HG02885 (cell line): ENCODE measurements around the gene DLG2.
A peak's percentile ranks its signal among the peaks of the same experiment; 100 is the strongest.

ENCODE experiments used
- ATAC-seq: cut with Tn5 transposase; IDR thresholded peaks from one replicate; pipeline ENCODE4 v1.9.1; 2021; ENCODE audit warnings: mild to moderate bottlenecking; ENCODE audit not compliant: unreplicated experiment, poor library complexity

DLG2 gene

DNA sequence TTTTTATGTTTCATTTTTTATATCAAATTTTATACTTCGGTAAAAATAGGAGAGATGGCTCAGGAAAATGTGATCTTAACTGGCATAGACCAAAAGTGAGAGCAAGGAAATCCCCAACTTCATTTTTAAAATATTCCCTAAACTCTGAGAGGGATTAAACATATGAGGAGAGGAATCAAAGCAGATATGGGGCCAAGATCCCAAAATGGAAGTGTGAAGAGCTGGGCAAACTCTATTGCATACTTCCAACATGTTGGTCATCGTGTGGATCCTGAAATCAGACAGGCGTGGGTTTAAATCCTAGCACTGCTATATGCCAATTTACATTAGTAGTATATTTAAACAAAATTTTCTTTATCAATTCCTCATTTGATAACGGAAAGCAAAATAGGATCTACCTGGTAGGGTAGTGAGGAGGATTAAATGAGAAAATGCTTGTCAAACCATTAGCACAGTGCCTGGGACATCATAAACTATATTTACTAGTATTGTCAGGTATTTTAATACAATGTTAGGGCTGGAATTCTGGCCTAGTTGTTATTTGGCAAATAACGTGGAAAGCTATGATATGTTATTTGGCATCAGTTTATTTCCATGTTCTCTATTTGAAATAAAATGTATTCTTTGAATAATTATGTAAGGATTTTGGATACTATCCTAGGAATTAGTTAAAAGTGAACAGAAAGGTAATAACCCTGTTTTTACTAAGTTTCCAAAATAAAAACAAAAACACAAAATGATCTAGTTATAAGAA, 1948.1 kb downstream of the DLG2 start:
- ATAC-seq: no peak

DNA sequence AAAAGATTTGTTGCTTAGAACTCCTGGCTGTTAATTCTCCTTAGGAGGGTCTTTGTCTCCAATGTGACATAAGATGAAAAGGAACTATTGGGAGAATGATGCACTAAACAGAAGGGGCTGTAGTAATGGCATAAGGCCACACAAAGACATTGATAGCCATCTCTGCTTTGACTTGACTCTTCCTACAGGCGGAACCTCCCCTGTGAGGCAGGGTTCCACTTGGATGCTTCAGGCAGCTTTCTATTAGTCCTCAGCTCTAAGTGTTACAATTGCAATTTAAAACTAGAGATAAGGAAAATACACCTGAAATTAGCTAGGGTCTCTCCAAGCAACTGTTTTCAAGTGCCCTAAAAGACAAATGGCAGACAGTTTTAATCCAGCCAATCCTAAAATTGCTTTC, 1949.4 kb downstream of the DLG2 start:
- ATAC-seq: no peak

DNA sequence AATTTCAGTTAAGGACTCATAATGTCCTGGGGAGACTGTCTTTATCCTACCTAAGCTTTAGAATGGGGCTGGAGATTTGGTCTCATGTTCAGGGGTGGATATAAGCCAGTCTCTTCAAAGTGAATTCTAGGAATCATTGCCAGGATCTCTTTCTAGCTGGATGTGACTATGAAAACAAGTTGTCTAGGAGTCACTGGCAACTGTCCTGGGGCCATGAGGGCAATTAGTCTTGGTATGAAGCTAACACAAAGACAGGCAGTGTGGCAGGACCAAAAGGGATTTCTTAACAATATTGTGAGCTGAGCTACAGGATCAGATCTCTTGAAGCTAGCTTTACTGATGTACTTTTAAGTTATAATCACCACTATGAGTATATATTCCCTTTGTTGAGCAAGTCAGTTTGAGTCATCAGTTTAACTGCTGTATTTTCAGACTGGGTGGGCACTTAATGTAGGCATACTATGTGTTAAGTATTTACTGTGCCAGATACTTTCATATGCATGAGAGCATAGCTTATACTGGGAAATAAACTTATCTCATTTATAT, 1951.0 kb downstream of the DLG2 start:
- no peak for ATAC-seq

DNA sequence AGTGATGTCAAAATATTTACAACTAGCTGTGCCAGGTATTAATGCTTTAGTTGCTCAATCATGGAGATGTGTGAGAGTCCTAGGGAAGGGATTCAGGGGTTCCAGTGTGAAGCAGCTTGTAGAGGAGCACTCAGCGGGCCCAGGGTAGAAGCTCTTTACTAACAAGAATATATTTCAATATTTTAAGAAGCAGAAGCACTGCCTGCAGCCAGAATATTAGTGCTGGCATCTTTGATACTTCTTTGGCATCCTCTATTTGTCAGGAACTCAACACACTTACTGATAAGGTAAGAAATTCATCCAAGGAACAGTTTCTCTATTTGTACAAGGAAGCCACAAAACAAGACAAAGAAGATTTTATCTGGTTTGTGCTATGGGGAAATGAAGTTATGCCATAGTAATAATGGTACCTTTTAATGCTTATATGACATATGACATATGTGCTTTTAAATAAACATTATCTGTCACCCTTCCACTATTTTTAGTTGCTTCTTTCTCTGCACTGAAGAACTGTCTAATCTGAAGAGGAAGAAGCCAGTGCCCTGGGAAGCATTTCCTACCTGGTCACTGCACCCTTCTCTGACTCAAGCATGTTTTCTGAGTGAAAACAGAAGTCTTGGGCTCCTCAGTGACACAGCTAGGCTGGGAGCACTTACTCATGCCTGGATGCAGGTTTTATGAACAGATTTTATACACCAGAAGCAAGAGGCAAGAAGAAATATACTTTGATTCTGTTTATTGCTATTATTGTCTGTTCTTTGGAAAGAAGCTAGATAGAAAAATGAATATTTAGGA, 1952.8 kb downstream of the DLG2 start:
- no peak for ATAC-seq

DNA sequence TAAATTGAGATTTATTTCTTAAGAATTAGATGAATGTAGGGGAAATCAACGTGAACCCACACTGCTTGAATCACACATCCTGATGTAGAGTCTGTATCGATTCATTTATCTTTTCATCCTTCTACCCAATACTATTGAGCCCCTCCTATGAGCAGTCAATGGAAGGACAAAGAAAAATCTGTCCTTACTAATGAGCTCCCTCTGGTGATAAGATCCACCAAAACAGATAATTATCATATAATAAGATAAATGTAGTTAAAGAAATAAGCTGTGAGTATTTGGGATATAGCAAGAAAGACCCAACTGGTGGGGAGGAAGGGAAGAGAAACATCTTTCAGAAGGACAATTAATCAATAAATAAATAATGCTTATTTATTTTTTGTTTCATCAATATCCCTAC, 1955.9 kb downstream of the DLG2 start:
- no peak for ATAC-seq

DNA sequence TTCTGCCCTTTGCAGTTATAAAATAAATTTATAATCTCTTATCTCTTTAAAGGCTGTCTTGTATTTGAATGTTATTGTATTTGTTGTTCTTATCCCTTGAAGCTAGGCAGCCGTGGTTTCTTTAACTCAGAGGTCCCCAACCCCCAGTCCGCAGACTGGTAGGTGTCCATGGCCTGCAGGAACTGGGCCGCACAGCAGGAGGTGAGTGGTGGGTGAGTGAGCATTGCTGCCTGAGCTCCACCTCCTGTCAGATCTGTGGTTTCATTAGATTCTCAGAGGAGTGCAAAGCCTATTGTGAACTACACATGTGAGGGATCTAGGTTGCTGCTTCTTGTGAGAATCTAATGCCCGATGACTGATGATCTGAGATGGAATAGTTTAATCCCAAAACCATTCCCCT, 1961.0 kb downstream of the DLG2 start:
- no peak for ATAC-seq

DNA sequence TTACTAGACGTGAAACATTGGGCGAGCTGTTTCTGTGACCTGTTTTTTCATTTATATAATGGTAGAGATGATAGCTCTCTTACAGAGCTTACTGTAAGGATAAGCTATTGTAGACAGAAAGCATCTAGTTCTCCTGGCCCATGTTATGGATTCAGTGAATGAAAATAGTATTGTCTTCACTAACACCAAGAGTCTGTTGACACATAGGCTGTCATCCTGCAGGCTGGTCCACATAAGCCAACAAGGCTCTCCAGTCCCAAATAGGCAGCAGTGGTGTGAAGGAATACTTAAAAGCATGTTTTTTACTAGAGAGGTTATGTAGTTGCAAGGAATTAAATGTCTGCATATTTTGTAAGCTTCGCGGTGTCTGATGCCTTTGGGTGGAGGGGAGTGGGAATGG, 1963.2 kb downstream of the DLG2 start:
- no peak for ATAC-seq

DNA sequence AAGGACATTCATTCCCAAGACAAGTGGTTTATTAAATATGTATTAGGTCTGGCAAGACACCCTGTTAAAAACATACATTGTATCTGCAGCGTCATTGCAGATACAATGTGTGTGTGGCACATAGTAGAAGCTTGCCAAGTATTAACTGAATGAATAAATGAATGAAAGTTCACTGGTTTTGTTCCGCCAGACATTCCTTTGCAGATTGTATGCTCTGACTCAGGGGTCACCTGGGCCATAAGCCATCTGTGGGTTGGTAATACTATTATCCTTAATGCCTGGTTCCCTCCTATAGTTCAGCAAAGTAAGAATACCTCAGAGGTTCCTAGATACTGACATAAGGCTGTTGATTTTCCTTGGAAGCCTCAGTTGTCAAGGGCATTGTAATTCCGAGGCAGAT, 1963.7 kb downstream of the DLG2 start:
- no peak for ATAC-seq

DNA sequence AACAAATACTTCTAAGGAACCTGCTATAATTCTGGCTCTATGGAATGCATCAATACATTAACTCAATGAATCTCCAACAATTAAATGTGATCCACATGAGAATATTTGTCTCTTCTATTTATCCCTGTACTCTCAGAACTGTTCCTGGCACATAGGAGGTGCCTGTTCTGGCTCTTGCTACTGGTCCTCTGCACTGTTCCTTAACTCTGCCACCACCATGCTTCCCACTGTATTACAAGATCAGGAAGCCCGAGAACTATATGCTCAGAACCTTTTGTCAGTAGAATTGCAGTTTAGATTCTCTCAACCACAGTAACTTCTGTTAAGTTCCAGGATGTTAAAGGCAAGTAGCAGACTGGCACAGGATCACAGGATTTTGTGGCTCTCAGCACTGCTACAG, 1964.7 kb downstream of the DLG2 start:
- no peak for ATAC-seq

DNA sequence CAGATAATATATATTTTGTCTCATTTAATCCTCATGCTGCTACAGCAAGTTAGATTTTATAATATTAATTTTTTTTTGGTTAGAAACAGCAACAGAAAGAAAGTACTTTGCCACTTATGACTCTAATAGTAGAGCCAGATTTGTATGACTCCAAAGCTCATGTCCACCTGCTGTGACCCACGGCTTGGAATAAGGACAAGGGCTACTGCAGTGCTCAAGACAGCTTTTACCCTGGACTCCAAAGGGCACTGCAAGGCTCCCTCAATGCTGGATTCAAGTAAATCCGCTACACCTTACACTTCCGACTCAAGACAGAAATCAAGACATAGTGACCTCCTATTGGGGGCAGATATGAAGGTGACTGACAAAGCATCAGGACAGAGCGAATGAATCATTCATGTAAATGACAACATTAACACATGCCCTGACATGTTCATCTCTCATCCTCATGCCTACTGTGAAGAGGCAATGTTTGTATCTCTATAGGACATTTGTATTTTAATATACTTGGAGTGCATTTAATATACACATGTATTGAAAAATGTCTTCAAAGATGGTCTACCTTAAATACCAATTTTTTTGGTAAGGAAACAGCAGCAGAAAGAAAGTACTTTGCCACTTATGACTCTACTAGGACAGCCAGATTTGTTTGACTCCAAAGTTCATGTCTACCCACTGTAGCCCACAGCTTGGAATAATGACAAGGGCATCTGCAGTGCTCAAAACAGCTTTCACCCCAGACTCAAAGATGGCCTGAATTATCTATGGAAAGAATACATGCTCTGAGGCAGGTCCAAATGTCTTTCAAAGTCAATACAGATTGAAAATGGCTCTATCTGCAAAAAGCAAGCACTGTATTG, 1965.4 kb downstream of the DLG2 start:
- ATAC-seq: no peak

DNA sequence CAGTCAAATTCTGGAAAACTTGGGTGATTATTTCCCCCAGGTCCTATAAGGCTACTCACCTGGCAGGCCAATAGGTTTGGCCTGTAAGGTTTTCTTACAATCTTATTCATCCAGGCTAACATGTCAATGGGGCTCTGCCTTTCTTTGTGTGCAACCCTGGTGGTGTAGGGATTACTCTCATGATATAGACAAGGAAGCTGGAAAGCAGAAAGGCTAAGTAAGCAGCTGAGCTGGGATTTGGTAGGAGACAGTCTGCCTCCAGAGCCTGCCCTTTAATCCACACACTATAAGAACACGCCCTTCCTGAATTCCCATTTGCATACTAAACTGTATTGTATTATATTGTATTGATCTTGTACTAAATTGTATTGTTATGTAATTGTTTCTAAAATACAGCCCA, 1967.7 kb downstream of the DLG2 start:
- no peak for ATAC-seq

DNA sequence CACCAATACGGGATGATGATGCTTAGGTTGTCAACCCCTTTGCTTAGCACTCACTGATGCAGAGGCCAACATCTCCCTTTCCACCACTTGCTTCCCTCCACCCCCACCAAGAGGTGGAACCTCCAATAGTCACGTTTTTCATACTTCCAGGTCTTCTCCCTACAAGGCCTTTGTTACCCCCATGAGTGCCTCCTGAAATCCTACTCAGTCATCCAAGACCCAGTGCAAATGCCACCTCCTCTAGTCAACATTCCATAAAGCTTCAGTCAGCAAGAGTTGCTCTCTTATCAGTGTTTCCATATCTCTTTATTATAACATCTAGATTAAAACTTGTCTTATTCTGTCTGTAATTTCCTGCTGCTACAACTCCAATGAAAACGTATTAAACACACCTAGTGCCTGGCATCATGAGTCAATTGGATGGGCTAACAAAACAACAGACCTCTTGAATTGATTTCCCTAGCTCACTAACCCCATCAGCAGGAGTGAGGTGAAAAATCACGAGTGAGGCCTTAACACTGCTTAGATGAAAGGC, 1970.3 kb downstream of the DLG2 start:
- ATAC-seq: no peak

DNA sequence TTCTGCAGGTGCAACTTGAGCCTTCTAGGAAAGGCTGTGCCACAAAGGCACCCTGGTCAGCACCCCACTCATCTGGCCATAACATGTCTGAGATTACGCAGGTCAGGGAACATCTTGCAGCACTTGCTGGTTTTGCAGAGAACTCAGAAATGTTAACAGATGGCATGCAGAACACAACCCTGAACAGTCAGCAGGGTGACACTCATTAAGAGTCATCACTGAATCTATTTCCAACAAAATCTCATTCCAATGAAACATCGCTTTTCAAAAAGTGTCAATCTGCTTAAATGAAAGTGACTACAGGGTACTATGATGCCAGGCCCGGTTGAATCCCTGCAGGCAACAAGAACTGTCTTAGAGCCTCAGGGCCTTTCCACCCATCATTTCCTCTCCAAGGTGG, 1971.2 kb downstream of the DLG2 start:
- ATAC-seq: no peak

DNA sequence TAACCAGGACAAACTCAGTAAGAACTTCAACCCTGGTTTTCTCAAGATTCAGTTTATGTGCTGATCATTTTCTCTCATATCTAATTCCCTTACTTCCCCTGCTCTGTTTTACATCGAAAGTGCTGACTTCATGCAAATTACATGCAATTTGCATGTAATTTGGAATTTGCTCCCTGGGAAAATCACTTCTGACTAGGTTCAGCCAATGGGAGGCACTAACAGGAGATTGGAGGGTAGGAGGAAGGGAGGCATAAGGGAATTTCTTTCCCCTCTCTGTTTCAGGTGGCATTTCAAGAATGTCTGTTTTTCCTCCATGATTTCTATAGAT, 1977.7 kb downstream of the DLG2 start:
- no peak for ATAC-seq

DNA sequence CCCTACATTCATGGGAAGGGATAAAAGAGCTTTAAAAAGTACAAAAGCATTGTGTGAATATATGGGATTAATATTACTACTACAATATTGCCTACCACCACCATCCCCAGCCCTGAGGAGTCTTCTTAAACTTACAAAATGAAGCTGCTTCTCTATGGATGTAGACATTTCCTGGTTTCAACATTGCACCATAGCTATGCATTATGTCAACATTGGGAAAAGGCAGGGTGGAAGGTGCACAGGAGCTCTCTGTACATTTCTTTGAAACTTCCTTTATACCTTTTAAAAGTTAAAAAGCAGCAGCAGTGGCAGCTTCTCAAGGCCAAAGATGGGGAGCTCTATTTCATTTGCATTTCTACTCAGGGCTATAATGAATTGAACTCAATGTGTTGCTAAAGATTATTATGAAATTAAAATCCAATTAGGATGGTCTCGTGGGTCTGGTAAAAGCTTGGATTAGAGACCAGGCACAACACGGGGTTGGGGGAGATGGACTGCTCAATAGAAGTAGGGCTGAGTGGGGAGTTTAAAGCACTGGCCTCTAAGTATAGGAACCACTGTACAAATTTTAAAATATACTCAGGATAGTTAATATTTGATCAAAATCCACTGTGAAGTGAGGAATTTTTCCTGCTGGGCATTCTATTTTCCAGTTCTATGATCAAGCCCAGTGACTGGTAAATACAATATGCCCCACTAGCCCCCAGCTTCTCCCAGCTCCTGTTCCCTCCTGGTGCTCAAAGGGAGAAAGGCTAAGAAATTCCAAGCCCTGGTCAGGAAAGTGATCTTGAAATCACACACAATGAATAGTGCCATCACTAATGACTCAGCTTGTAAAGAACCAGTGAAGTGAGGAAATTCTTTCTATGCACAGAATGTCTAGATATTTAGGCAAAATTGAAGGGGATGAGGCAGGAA, 1978.3 kb downstream of the DLG2 start:
- ATAC-seq: no peak

DNA sequence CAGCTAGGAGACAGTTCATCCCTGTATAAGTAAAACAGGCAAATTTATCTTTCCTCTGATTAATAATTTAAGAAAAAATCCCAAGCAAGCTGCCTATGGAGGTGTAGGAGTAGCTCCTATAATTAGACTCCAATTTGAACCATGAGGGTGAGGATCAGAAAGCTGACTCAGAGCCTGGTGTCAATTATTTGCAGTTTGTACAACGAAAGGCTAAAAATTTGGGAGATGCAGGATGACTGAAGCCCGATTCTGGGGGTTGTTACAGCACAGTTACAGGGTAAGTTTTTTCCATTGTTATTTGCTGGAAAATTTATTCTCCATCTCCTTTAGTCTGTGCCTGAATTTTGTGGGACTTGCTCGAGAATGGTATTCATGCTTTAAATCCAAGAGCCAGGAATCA, 1981.6 kb downstream of the DLG2 start:
- no peak for ATAC-seq

DNA sequence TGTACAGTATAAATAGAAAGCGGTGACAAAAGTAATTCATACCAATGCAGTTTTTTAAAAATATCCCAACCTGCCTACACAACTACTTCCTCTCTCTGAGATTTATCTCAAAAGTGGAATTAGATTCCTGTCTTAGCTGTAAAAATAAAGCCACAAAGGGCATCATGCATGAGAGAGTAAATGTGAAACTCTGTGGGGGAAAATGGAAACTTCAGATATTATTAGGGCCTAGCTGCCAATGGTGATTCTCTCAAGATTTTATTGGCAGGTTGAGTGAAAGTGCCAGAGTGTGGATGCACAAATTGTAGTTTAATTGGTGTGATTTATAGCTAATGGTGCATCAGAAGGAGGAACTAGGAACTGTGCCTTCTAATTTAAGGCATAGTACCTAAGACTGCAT, 1984.0 kb downstream of the DLG2 start:
- ATAC-seq: peak; percentile 67

DNA sequence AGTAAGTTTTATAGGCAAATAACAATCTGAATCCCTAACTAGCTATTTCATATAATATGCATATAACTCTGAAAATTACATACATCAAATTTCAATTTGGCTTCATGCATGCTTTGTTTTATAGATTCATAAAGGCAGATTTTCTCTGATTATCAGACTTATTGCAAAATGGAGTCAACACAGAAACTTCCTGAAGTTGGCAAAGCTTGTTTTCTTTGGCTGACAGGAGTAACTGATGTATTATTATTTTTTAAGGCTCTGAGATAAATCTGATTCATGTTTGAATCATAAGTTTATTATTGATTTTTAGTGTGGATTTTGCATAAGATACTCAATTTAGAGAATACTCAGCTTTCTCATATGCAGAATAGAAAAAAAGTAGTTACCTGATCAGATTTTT, 1984.6 kb downstream of the DLG2 start:
- no peak for ATAC-seq

DNA sequence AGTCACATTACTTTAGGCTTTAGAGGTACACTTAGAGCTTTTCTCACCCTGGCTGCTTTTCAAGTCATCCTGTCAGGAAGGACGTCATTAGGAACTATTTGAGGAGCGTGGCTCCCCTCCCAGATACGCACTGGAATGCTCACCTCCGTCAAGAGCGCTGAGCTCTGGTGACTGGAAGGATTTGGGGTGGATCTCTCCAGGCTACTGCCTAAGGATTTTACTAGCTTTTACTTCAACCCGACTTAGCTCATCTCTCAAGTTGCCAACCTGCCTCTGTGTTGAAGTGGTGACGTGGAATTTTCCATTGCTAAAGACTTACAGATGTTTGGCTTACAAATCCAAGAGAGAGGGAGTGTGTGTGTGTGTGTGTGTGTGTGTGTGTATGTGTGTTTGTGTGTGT, 1985.6 kb downstream of the DLG2 start:
- ATAC-seq: no peak
